ENCODE results near the gene BAHCC1. TPM values are rescaled to one million over a fixed set of nuclear protein-coding genes. Genes with fewer than 3 reads are reported as not detected.
A peak's percentile ranks its signal among the peaks of the same experiment; 100 is the strongest.

Gene BAHCC1
- total RNA-seq, 1 experiment from 2014 or later: 29.8 TPM

- TF ChIP-seq ZNF532 (CRISPR knock-in tag; IDR thresholded peaks at IDR 0.05; ENCODE audit: borderline replicate concordance) (no peak), SP1 (CRISPR knock-in tag; conservative IDR thresholded peaks at IDR 0.05) (no peak), ZSCAN18 (CRISPR knock-in tag; IDR thresholded peaks at IDR 0.05) (no peak), ZNF512 (CRISPR knock-in tag; IDR thresholded peaks at IDR 0.05; ENCODE audit: borderline replicate concordance) (no peak), FOXK1 (CRISPR knock-in tag; IDR thresholded peaks at IDR 0.05) (no peak), E2F1 (CRISPR knock-in tag; IDR thresholded peaks at IDR 0.05) (no peak), ZNF219 (CRISPR knock-in tag; IDR thresholded peaks at IDR 0.05; ENCODE audit: borderline replicate concordance) (no peak), USF2 (CRISPR knock-in tag; IDR thresholded peaks at IDR 0.05) (no peak)
Observed at GRCh38 chr17:81499601-81499970, 104.3 kb downstream of the BAHCC1 start (continued).

GRCh38 chr17:81500047-81500446, 104.8 kb downstream of the BAHCC1 start:
- ATAC-seq (peak; percentile 59), DNase-seq (ENCODE audit: low spot score) (no peak)
- H3K4me3 Mint-ChIP-seq: no peak overlapping the region
- ChIA-PET CTCF (interaction anchor here (0.6 to 2.2 kb wide), 7 partner anchors 9 to 256 kb away, joined by 4 to 10 read pairs (median 5); no protein-coding TSS in a partner anchor), POLR2A (interaction anchor here (0.6 to 2.1 kb wide), 3 partner anchors 8 to 16 kb away, joined by 3 to 12 read pairs (median 7); partner anchors contain the start of gene ACTG1)
- no peak overlapping the region for H3K27ac Mint-ChIP-seq
- H3K4me1 Mint-ChIP-seq: peaks cover 6% of the 10 kb centered on the region; the same call in 1 of the 2 replicates
- peaks cover 38% of the 10 kb centered on the region for H3K27me3 Mint-ChIP-seq (ENCODE audit: low read depth)
- H3K36me3 Mint-ChIP-seq: no peaks in the 10 kb centered on the region
- no peaks in the 10 kb centered on the region for H3K9me3 Mint-ChIP-seq
- TF ChIP-seq ZNF232 (CRISPR knock-in tag; IDR thresholded peaks at IDR 0.05) (no peak), SMAD4 (CRISPR knock-in tag; IDR thresholded peaks at IDR 0.05) (no peak), ERG (CRISPR knock-in tag; IDR thresholded peaks at IDR 0.05) (no peak), USF2 (CRISPR knock-in tag; IDR thresholded peaks at IDR 0.05) (no peak), ZNF671 (CRISPR knock-in tag; IDR thresholded peaks at IDR 0.05) (no peak), PRDM15 (CRISPR knock-in tag; IDR thresholded peaks at IDR 0.05) (no peak), ZNF416 (CRISPR knock-in tag; IDR thresholded peaks at IDR 0.05) (no peak), ZNF512 (CRISPR knock-in tag; IDR thresholded peaks at IDR 0.05; ENCODE audit: borderline replicate concordance) (no peak), GRHL2 (CRISPR knock-in tag; IDR thresholded peaks at IDR 0.05; ENCODE audit: insufficient replicate concordance, severe bottlenecking) (no peak), GABPB1 (CRISPR knock-in tag; IDR thresholded peaks at IDR 0.05) (no peak), RORB (CRISPR knock-in tag; IDR thresholded peaks at IDR 0.05) (no peak)
